ENCODE results near the gene KCNMA1.

DNA sequence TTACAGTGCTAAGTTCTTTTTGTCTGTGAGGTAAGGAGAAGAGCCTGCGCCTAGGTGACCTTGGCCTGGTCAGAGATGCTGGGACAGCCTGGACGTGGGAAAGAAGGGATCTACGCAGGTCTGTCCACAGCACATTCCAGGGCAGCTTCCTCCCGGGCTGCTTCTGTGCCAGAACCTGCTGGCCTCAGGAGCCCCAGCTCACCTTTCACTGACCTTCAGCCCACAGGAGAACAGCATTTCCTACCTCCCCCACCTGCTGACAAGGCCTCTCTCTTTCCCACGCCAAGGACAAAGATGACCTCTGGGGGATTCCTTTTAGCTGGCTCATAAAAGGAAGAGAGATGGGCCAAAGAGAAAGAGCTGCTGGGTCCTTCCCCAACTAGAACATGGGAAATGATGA lies 260.6 kb downstream of the KCNMA1 start:
- TF ChIP-seq, protein P1, sequence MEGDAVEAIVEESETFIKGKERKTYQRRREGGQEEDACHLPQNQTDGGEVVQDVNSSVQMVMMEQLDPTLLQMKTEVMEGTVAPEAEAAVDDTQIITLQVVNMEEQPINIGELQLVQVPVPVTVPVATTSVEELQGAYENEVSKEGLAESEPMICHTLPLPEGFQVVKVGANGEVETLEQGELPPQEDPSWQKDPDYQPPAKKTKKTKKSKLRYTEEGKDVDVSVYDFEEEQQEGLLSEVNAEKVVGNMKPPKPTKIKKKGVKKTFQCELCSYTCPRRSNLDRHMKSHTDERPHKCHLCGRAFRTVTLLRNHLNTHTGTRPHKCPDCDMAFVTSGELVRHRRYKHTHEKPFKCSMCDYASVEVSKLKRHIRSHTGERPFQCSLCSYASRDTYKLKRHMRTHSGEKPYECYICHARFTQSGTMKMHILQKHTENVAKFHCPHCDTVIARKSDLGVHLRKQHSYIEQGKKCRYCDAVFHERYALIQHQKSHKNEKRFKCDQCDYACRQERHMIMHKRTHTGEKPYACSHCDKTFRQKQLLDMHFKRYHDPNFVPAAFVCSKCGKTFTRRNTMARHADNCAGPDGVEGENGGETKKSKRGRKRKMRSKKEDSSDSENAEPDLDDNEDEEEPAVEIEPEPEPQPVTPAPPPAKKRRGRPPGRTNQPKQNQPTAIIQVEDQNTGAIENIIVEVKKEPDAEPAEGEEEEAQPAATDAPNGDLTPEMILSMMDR (IDR thresholded peaks at IDR 0.05; ENCODE audit: low read depth, low read length): no peak
- TF ChIP-seq, protein P2, sequence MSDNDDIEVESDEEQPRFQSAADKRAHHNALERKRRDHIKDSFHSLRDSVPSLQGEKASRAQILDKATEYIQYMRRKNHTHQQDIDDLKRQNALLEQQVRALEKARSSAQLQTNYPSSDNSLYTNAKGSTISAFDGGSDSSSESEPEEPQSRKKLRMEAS (IDR thresholded peaks at IDR 0.05; ENCODE audit: low read depth, low read length): no peak

All from NB4 (cell line).